Measurements from ENCODE around the gene TMEM100.

TMEM100 gene

DNA sequence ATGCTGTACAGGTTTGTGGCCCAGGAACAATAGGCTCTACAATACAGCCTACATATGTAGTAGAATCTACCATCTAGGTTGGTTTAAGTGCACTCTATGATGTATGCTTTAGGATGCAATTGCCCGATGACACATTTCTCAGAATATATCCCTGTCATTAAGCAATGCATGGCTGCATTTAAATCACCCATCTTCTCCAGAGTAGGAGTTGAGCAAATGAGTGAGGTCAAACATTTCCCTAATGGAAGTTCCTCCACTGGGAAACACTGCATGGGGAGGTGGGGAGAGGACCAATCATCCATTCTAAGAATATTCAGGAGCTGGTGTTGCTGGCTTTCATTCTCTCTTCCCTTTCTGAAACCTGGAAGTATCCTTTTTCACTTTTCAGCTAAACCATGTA, 26.2 kb upstream of the TMEM100 start:
- Histone ChIP-seq H3K4me2 (ENCODE audit: low read length) (no peak overlapping the region), H3K27me3 (ENCODE audit: control insufficient read depth, insufficient read depth, low read length) (no peaks in the 10 kb centered on the region), H3K36me3 (ENCODE audit: control insufficient read depth, insufficient read depth, low read length) (no peaks in the 10 kb centered on the region), H2AFZ (no peak overlapping the region), H3K9ac (no peak overlapping the region), H3K27ac (no peak overlapping the region), H3K79me2 (peaks cover 7% of the 10 kb centered on the region), H3K9me3 (ENCODE audit: control insufficient read depth, low read length) (no peaks in the 10 kb centered on the region), H3K4me1 (peaks cover 4% of the 10 kb centered on the region), H3K4me3 (ENCODE audit: low read depth, low read length) (no peak overlapping the region)
- TF ChIP-seq, protein P1, sequence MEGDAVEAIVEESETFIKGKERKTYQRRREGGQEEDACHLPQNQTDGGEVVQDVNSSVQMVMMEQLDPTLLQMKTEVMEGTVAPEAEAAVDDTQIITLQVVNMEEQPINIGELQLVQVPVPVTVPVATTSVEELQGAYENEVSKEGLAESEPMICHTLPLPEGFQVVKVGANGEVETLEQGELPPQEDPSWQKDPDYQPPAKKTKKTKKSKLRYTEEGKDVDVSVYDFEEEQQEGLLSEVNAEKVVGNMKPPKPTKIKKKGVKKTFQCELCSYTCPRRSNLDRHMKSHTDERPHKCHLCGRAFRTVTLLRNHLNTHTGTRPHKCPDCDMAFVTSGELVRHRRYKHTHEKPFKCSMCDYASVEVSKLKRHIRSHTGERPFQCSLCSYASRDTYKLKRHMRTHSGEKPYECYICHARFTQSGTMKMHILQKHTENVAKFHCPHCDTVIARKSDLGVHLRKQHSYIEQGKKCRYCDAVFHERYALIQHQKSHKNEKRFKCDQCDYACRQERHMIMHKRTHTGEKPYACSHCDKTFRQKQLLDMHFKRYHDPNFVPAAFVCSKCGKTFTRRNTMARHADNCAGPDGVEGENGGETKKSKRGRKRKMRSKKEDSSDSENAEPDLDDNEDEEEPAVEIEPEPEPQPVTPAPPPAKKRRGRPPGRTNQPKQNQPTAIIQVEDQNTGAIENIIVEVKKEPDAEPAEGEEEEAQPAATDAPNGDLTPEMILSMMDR (IDR thresholded peaks at IDR 0.05), result no peak

- H2AFZ ChIP-seq, result no peak overlapping the region
- H3K4me3 ChIP-seq (ENCODE audit: low read depth, low read length), result no peak overlapping the region
- H3K79me2 ChIP-seq, result peaks cover 7% of the 10 kb centered on the region
- H3K9me3 ChIP-seq (ENCODE audit: control insufficient read depth, low read length), result no peaks in the 10 kb centered on the region
- TF ChIP-seq, protein P1 (IDR thresholded peaks at IDR 0.05), result no peak
- no peak overlapping the region for H3K4me2 ChIP-seq (ENCODE audit: low read length)
- H3K4me1 ChIP-seq, result peaks cover 4% of the 10 kb centered on the region
- no peak overlapping the region for H3K9ac ChIP-seq
- no peaks in the 10 kb centered on the region for H3K36me3 ChIP-seq (ENCODE audit: control insufficient read depth, insufficient read depth, low read length)
- H3K27me3 ChIP-seq (ENCODE audit: control insufficient read depth, insufficient read depth, low read length), result no peaks in the 10 kb centered on the region
- no peak overlapping the region for H3K27ac ChIP-seq
Observed at GRCh38 chr17:55747209-55747608, 24.5 kb upstream of the TMEM100 start.

GRCh38 chr17:55746466-55746865, 23.8 kb upstream of the TMEM100 start:
- Histone ChIP-seq H3K79me2 (peaks cover 3% of the 10 kb centered on the region), H3K4me3 (ENCODE audit: low read depth, low read length) (no peak overlapping the region), H3K27ac (no peak overlapping the region), H3K9me3 (ENCODE audit: control insufficient read depth, low read length) (no peaks in the 10 kb centered on the region), H3K36me3 (ENCODE audit: control insufficient read depth, insufficient read depth, low read length) (no peaks in the 10 kb centered on the region), H3K27me3 (ENCODE audit: control insufficient read depth, insufficient read depth, low read length) (no peaks in the 10 kb centered on the region), H3K4me2 (ENCODE audit: low read length) (no peak overlapping the region), H2AFZ (no peak overlapping the region), H3K9ac (no peak overlapping the region), H3K4me1 (no peaks in the 10 kb centered on the region)
- TF ChIP-seq, protein P1 (IDR thresholded peaks at IDR 0.05), result no peak

GRCh38 chr17:55745258-55745657, 22.6 kb upstream of the TMEM100 start:
- Histone ChIP-seq H3K4me1 (no peaks in the 10 kb centered on the region), H3K4me2 (ENCODE audit: low read length) (no peak overlapping the region), H3K27ac (no peak overlapping the region), H3K79me2 (no peaks in the 10 kb centered on the region), H2AFZ (no peak overlapping the region), H3K9me3 (ENCODE audit: control insufficient read depth, low read length) (no peaks in the 10 kb centered on the region), H3K27me3 (ENCODE audit: control insufficient read depth, insufficient read depth, low read length) (no peaks in the 10 kb centered on the region), H3K9ac (no peak overlapping the region), H3K4me3 (ENCODE audit: low read depth, low read length) (no peak overlapping the region), H3K36me3 (ENCODE audit: control insufficient read depth, insufficient read depth, low read length) (no peaks in the 10 kb centered on the region)
- TF ChIP-seq, protein P1 (IDR thresholded peaks at IDR 0.05), result no peak

GRCh38 chr17:55743103-55743679, 20.5 kb upstream of the TMEM100 start:
- H3K36me3 ChIP-seq (ENCODE audit: control insufficient read depth, insufficient read depth, low read length), result no peaks in the 10 kb centered on the region
- no peaks in the 10 kb centered on the region for H3K27me3 ChIP-seq (ENCODE audit: control insufficient read depth, insufficient read depth, low read length)
- no peak overlapping the region for H3K4me2 ChIP-seq (ENCODE audit: low read length)
- TF ChIP-seq, protein P1 (IDR thresholded peaks at IDR 0.05), result no peak
- no peak overlapping the region for H3K9ac ChIP-seq
- H3K9me3 ChIP-seq (ENCODE audit: control insufficient read depth, low read length), result no peaks in the 10 kb centered on the region
- H3K4me1 ChIP-seq, result no peaks in the 10 kb centered on the region
- no peak overlapping the region for H3K27ac ChIP-seq
- no peak overlapping the region for H3K4me3 ChIP-seq (ENCODE audit: low read depth, low read length)
- no peak overlapping the region for H2AFZ ChIP-seq
- no peaks in the 10 kb centered on the region for H3K79me2 ChIP-seq

Measured in parathyroid adenoma (tissue), 2 donors.